ENCODE results near the gene HLTF.
A peak's percentile ranks its signal among the peaks of the same experiment; 100 is the strongest.

Gene HLTF

GRCh38 chr3:149016669-149017541 lies 69.4 kb downstream of the HLTF start:
- peak; percentile 84 for DNase-seq (ENCODE audit: low read depth)
- TF ChIP-seq CTCF (IDR thresholded peaks at IDR 0.05; ENCODE audit: control insufficient read depth, insufficient read depth, low read depth, low read length, missing control alignments), result no peak
- no peak overlapping the region for H3K4me3 ChIP-seq (ENCODE audit: control insufficient read depth, low read depth, low read length)

GRCh38 chr3:149016242-149016641 lies 70.1 kb downstream of the HLTF start:
- no peak for TF ChIP-seq CTCF (IDR thresholded peaks at IDR 0.05; ENCODE audit: control insufficient read depth, insufficient read depth, low read depth, low read length, missing control alignments)
- no peak overlapping the region for H3K4me3 ChIP-seq (ENCODE audit: control insufficient read depth, low read depth, low read length)
- DNase-seq (ENCODE audit: low read depth), result no peak

- no peak for TF ChIP-seq CTCF (IDR thresholded peaks at IDR 0.05; ENCODE audit: control insufficient read depth, insufficient read depth, low read depth, low read length, missing control alignments)
- DNase-seq (ENCODE audit: low read depth), result no peak
- H3K4me3 ChIP-seq (ENCODE audit: control insufficient read depth, low read depth, low read length), result no peak overlapping the region
Measured at GRCh38 chr3:149015393-149015792, 70.9 kb downstream of the HLTF start.

- no peak overlapping the region for H3K4me3 ChIP-seq (ENCODE audit: control insufficient read depth, low read depth, low read length)
- TF ChIP-seq CTCF (IDR thresholded peaks at IDR 0.05; ENCODE audit: control insufficient read depth, insufficient read depth, low read depth, low read length, missing control alignments), result no peak
- no peak for DNase-seq (ENCODE audit: low read depth)
Measured at GRCh38 chr3:149013726-149014125, 72.6 kb downstream of the HLTF start.

GRCh38 chr3:149011676-149012075 lies 74.7 kb downstream of the HLTF start:
- DNase-seq (ENCODE audit: low read depth), result no peak
- TF ChIP-seq CTCF (IDR thresholded peaks at IDR 0.05; ENCODE audit: control insufficient read depth, insufficient read depth, low read depth, low read length, missing control alignments), result no peak
- H3K4me3 ChIP-seq (ENCODE audit: control insufficient read depth, low read depth, low read length), result no peak overlapping the region

- no peak for DNase-seq (ENCODE audit: low read depth)
- TF ChIP-seq CTCF (IDR thresholded peaks at IDR 0.05; ENCODE audit: control insufficient read depth, insufficient read depth, low read depth, low read length, missing control alignments), result no peak
- no peak overlapping the region for H3K4me3 ChIP-seq (ENCODE audit: control insufficient read depth, low read depth, low read length)
Measured at GRCh38 chr3:149010966-149011365, 75.4 kb downstream of the HLTF start.

Data from AG09309 (cell line).